OCI-LY7 (cell line): ENCODE data around the gene MAP3K7.

Experiments used
- EZH2phosphoT487 ChIP-seq: fragments of 200-600 bp; sonication (generic); IDR thresholded peaks from 2 replicates; pipeline ENCODE4 v1.6.1; 2018; ENCODE audit warnings: low read depth, borderline replicate concordance, mild to moderate bottlenecking, mixed run types, antibody characterized with exemption, low read length, moderate library complexity, mixed read lengths
- TF ChIP-seq, protein P1 (sequence below): fragments of 200-600 bp; sonication (generic); conservative IDR thresholded peaks from 2 replicates; pipeline ENCODE4 v1.5.1; 2014; ENCODE audit warnings: mild to moderate bottlenecking, antibody characterized with exemption, low read length, moderate library complexity, mixed read lengths

DNA sequence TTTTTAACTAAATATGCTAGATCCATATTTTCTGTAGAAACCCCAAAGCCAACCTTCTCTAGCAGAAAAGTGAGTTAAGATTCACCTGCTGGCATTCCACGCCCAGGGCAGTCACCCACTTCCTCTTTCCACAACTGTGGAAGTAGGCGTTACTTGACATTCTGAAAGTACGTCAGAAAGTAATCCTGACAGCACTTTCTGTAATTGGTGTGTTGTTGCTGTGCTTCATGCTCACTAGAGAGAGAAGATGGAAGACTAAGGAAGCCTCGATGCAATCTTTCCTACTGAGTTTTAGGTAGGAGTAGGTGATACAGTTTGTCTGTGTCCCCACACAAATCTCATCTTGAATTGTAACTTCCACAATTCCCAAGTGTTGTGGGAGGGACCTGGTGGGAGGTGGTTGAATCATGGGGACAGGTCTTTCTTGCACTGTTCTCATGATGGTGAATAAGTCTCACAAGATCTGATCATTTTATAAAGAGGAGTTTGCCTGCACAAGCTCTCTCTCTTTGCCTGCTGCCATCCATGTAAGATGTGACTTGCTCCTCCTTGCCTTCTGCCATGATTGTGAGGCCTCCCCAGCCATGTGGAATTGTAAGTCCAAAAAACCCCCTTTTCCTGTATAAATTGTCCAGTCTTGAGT is 101.1 kb downstream of the MAP3K7 start:
- TF ChIP-seq, protein P1, sequence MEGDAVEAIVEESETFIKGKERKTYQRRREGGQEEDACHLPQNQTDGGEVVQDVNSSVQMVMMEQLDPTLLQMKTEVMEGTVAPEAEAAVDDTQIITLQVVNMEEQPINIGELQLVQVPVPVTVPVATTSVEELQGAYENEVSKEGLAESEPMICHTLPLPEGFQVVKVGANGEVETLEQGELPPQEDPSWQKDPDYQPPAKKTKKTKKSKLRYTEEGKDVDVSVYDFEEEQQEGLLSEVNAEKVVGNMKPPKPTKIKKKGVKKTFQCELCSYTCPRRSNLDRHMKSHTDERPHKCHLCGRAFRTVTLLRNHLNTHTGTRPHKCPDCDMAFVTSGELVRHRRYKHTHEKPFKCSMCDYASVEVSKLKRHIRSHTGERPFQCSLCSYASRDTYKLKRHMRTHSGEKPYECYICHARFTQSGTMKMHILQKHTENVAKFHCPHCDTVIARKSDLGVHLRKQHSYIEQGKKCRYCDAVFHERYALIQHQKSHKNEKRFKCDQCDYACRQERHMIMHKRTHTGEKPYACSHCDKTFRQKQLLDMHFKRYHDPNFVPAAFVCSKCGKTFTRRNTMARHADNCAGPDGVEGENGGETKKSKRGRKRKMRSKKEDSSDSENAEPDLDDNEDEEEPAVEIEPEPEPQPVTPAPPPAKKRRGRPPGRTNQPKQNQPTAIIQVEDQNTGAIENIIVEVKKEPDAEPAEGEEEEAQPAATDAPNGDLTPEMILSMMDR = no peak
- TF ChIP-seq EZH2phosphoT487 = no peak
